Measurements from ENCODE around the gene KDM2A. TPM values are rescaled to one million over a fixed set of nuclear protein-coding genes. Genes with fewer than 3 reads are reported as not detected.
"Not testable (repeated sequence)": the region's sequence is repeated elsewhere in the genome, so short reads cannot be mapped to it uniquely, and the experiment has no call there.

Gene KDM2A
- total RNA-seq, 1 experiment from 2014 or later, result 121 TPM

DNA sequence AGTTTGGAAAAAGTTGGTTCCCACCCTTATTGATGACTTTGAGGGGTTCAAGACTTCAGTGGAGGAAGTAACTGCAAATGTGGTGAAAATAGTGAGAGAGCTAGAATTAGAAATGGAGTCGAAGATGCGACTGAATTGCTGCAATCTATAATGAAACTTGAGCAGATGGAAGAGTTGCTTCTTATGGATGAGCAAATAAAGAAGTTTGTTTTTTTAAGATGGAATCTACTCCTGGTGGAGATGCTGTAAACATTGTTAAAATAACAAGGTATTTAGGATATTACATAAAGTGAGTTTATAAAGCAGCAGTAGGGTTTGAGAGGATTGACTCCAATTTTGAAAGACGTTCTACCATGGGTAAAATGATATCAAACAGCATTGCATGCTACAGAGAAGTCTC, 83.0 kb downstream of the KDM2A start:
- Histone ChIP-seq H3K4me1 (ENCODE audit: insufficient read depth, low read length, poor library complexity, severe bottlenecking) (no peaks in the 10 kb centered on the region), H3K27me3 (replicated peaks; ENCODE audit: insufficient read depth, low read depth, low read length, poor library complexity) (no peaks in the 10 kb centered on the region), H3K4me3 (ENCODE audit: low read depth, low read length, poor library complexity, severe bottlenecking) (no peak overlapping the region), H3K27ac (ENCODE audit: low read depth, low read length, poor library complexity, severe bottlenecking) (no peak overlapping the region), H3K9me3 (ENCODE audit: low read depth, low read length, poor library complexity, severe bottlenecking) (no peaks in the 10 kb centered on the region), H3K36me3 (ENCODE audit: insufficient read depth, low read length, poor library complexity, severe bottlenecking) (peaks cover 7% of the 10 kb centered on the region)
- DNase-seq (ENCODE audit: low spot score), result no peak
- intact Hi-C loops (cut with micrococcal nuclease; ENCODE audit: unreplicated experiment), result no loop called here
- TF ChIP-seq, protein P1, sequence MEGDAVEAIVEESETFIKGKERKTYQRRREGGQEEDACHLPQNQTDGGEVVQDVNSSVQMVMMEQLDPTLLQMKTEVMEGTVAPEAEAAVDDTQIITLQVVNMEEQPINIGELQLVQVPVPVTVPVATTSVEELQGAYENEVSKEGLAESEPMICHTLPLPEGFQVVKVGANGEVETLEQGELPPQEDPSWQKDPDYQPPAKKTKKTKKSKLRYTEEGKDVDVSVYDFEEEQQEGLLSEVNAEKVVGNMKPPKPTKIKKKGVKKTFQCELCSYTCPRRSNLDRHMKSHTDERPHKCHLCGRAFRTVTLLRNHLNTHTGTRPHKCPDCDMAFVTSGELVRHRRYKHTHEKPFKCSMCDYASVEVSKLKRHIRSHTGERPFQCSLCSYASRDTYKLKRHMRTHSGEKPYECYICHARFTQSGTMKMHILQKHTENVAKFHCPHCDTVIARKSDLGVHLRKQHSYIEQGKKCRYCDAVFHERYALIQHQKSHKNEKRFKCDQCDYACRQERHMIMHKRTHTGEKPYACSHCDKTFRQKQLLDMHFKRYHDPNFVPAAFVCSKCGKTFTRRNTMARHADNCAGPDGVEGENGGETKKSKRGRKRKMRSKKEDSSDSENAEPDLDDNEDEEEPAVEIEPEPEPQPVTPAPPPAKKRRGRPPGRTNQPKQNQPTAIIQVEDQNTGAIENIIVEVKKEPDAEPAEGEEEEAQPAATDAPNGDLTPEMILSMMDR (conservative IDR thresholded peaks at IDR 0.05; ENCODE audit: low read depth, low read length), result no peak
- TF ChIP-seq EZH2 (IDR thresholded peaks at IDR 0.05; ENCODE audit: borderline replicate concordance, low read depth, low read length, poor library complexity, severe bottlenecking), result no peak
- ChIA-PET CTCF (no interaction called here), POLR2A (ENCODE audit: low non-redundant PET) (no interaction called here)
- no TSS peak for BruUV-seq (replicated peaks)

DNA sequence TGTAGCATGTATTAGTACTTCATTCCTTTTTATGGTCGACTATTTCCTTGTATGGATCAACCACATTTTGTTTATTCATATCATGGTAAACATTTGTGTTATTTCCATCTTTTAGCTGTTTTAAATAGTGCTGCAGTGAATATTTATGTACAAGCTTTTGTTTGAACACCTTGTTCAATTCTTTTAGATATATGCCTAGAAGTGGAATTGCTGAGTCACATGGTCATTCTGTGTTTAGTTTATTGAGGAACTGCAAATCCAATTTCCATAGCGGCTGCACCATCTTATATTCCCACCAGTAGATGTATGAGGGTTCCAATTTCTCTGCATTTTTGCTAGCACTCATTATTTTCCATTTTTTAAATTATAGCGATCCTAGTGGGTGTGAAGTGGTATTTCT, 85.8 kb downstream of the KDM2A start:
- Histone ChIP-seq H3K27ac (ENCODE audit: low read depth, low read length, poor library complexity, severe bottlenecking) (no peak overlapping the region), H3K9me3 (ENCODE audit: low read depth, low read length, poor library complexity, severe bottlenecking) (no peaks in the 10 kb centered on the region), H3K4me3 (ENCODE audit: low read depth, low read length, poor library complexity, severe bottlenecking) (no peak overlapping the region), H3K36me3 (ENCODE audit: insufficient read depth, low read length, poor library complexity, severe bottlenecking) (peaks cover 23% of the 10 kb centered on the region), H3K4me1 (ENCODE audit: insufficient read depth, low read length, poor library complexity, severe bottlenecking) (no peaks in the 10 kb centered on the region), H3K27me3 (replicated peaks; ENCODE audit: insufficient read depth, low read depth, low read length, poor library complexity) (no peaks in the 10 kb centered on the region)
- no peak for TF ChIP-seq EZH2 (IDR thresholded peaks at IDR 0.05; ENCODE audit: borderline replicate concordance, low read depth, low read length, poor library complexity, severe bottlenecking)
- TF ChIP-seq, protein P1 (conservative IDR thresholded peaks at IDR 0.05; ENCODE audit: low read depth, low read length), result no peak
- ChIA-PET POLR2A (ENCODE audit: low non-redundant PET) (no interaction called here), CTCF (no interaction called here)
- DNase-seq (ENCODE audit: low spot score), result no peak
- intact Hi-C loops (cut with micrococcal nuclease; ENCODE audit: unreplicated experiment), result no loop called here
- no TSS peak for BruUV-seq (replicated peaks)

DNA sequence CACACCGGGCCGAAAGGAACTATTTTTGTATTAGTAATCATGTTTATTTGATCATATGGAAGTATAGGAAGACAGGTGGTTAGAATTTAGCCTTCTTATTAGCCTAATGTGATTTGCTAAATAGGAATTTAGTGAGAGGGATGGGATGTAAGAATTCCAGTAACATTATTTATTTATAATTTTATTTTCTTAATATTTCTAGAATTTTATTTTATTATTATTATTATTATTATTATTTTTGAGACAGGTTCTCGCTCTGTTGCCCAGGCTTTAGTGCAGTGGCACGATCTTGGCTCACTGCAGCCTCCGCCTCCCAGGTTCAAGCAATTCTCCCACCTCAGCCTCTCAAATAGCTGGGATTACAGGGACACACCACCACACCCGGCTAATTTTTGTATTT, 90.2 kb downstream of the KDM2A start:
- H3K4me1 ChIP-seq (ENCODE audit: insufficient read depth, low read length, poor library complexity, severe bottlenecking); H3K4me3 ChIP-seq (ENCODE audit: low read depth, low read length, poor library complexity, severe bottlenecking); H3K27ac ChIP-seq (ENCODE audit: low read depth, low read length, poor library complexity, severe bottlenecking); H3K27me3 ChIP-seq (replicated peaks; ENCODE audit: insufficient read depth, low read depth, low read length, poor library complexity); POLR2A ChIA-PET (ENCODE audit: low non-redundant PET); H3K9me3 ChIP-seq (ENCODE audit: low read depth, low read length, poor library complexity, severe bottlenecking); CTCF ChIA-PET; intact Hi-C loops (cut with micrococcal nuclease; ENCODE audit: unreplicated experiment); BruUV-seq (replicated peaks); DNase-seq (ENCODE audit: low spot score): not testable (repeated sequence)
- H3K36me3 ChIP-seq (ENCODE audit: insufficient read depth, low read length, poor library complexity, severe bottlenecking), result peaks cover 36% of the 10 kb centered on the region

DNA sequence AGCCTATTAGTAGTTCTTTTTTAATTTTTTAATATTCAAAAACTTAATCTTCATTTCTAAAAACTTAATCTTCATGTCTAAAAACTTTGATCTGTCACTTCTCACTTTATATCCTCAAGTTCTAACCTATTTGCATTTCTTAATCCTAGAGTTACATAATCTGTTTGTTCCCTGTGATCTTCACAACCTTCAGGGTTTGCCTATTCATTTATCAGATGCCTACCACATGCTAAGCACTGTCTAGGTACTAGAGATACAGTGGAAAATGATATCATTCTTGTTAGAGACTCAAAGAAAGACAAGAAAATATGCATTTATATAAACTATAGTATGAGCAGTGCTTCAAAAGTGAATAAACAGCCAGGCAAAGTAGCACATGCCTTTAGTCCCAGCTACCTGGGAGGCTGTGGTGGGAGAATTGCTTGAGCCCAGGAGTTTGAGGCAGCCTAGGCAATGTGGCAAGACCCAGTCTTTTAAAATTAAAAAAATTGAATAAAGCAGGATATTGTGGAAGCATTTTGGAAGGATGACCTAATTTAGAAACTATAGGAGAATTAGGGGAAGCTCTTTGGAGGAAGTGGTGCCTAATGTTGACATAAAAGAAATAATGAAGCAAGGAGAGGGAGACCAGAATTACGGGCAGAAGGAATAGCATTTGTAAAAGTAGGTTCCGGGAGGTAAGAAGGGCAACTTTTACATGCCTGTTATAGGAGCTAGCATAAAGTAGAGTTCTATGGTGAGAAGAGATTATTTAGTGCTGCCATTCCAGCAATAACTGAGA, 92.8 kb downstream of the KDM2A start:
- Histone ChIP-seq H3K36me3 (ENCODE audit: insufficient read depth, low read length, poor library complexity, severe bottlenecking) (peaks cover 48% of the 10 kb centered on the region), H3K9me3 (ENCODE audit: low read depth, low read length, poor library complexity, severe bottlenecking) (no peaks in the 10 kb centered on the region), H3K27ac (ENCODE audit: low read depth, low read length, poor library complexity, severe bottlenecking) (no peak overlapping the region), H3K4me3 (ENCODE audit: low read depth, low read length, poor library complexity, severe bottlenecking) (no peak overlapping the region), H3K27me3 (replicated peaks; ENCODE audit: insufficient read depth, low read depth, low read length, poor library complexity) (no peaks in the 10 kb centered on the region), H3K4me1 (ENCODE audit: insufficient read depth, low read length, poor library complexity, severe bottlenecking) (no peaks in the 10 kb centered on the region)
- ChIA-PET POLR2A (ENCODE audit: low non-redundant PET) (no interaction called here), CTCF (no interaction called here)
- TF ChIP-seq EZH2 (IDR thresholded peaks at IDR 0.05; ENCODE audit: borderline replicate concordance, low read depth, low read length, poor library complexity, severe bottlenecking), result no peak
- TF ChIP-seq, protein P1 (conservative IDR thresholded peaks at IDR 0.05; ENCODE audit: low read depth, low read length), result no peak
- BruUV-seq (replicated peaks), result no TSS peak
- intact Hi-C loops (cut with micrococcal nuclease; ENCODE audit: unreplicated experiment), result no loop called here
- DNase-seq (ENCODE audit: low spot score), result no peak
